ENCODE measurements around the gene IGSF3.
A peak's percentile ranks its signal among the peaks of the same experiment; 100 is the strongest.
"Not testable (repeated sequence)": the region's sequence is repeated elsewhere in the genome, so short reads cannot be mapped to it uniquely, and the experiment has no call there.

IGSF3 gene

GRCh38 chr1:116595065-116595840, 72.3 kb downstream of the IGSF3 start:
- not testable (repeated sequence) for DNase-seq (ENCODE audit: extremely low read depth, low read depth); H3K4me3 ChIP-seq (replicated peaks; ENCODE audit: low read depth, low read length)
- TF ChIP-seq CTCF (IDR thresholded peaks at IDR 0.05; ENCODE audit: low read depth, low read length, missing control alignments) = peak; percentile 9

- H3K4me3 ChIP-seq (replicated peaks; ENCODE audit: low read depth, low read length); DNase-seq (ENCODE audit: extremely low read depth, low read depth): not testable (repeated sequence)
Observed at GRCh38 chr1:116593977-116594376, 73.6 kb downstream of the IGSF3 start.

GRCh38 chr1:116593401-116593800, 74.1 kb downstream of the IGSF3 start:
- H3K4me3 ChIP-seq (replicated peaks; ENCODE audit: low read depth, low read length); DNase-seq (ENCODE audit: extremely low read depth, low read depth): not testable (repeated sequence)

GRCh38 chr1:116591951-116592605, 75.5 kb downstream of the IGSF3 start:
- not testable (repeated sequence) for H3K4me3 ChIP-seq (replicated peaks; ENCODE audit: low read depth, low read length); DNase-seq (ENCODE audit: extremely low read depth, low read depth)

GRCh38 chr1:116591006-116591950, 76.3 kb downstream of the IGSF3 start:
- not testable (repeated sequence) for DNase-seq (ENCODE audit: extremely low read depth, low read depth); H3K4me3 ChIP-seq (replicated peaks; ENCODE audit: low read depth, low read length)

- not testable (repeated sequence) for DNase-seq (ENCODE audit: extremely low read depth, low read depth); H3K4me3 ChIP-seq (replicated peaks; ENCODE audit: low read depth, low read length)
Observed at GRCh38 chr1:116590359-116591005, 77.1 kb downstream of the IGSF3 start.

GRCh38 chr1:116589101-116589735, 78.3 kb downstream of the IGSF3 start:
- DNase-seq (ENCODE audit: extremely low read depth, low read depth); H3K4me3 ChIP-seq (replicated peaks; ENCODE audit: low read depth, low read length): not testable (repeated sequence)

GRCh38 chr1:116587501-116588227, 79.9 kb downstream of the IGSF3 start:
- TF ChIP-seq CTCF (IDR thresholded peaks at IDR 0.05; ENCODE audit: low read depth, low read length, missing control alignments) = no peak
- no peak overlapping the region for H3K4me3 ChIP-seq (replicated peaks; ENCODE audit: low read depth, low read length)
- DNase-seq (ENCODE audit: extremely low read depth, low read depth) = no peak

GRCh38 chr1:116586741-116587143, 80.8 kb downstream of the IGSF3 start:
- DNase-seq (ENCODE audit: extremely low read depth, low read depth) = peak; percentile 25
- no peak overlapping the region for H3K4me3 ChIP-seq (replicated peaks; ENCODE audit: low read depth, low read length)
- no peak for TF ChIP-seq CTCF (IDR thresholded peaks at IDR 0.05; ENCODE audit: low read depth, low read length, missing control alignments)
